Measurements from ENCODE around the gene ZNF184.

Gene ZNF184

GRCh38 chr6:27419363-27419762 lies 53.5 kb downstream of the ZNF184 start:
- DNase-seq = no peak

GRCh38 chr6:27415898-27416297 lies 57.0 kb downstream of the ZNF184 start:
- no peak for DNase-seq

- DNase-seq = no peak
Measured at GRCh38 chr6:27414996-27415395, 57.9 kb downstream of the ZNF184 start.

GRCh38 chr6:27414300-27414699 lies 58.6 kb downstream of the ZNF184 start:
- DNase-seq = no peak

- no peak for DNase-seq
Measured at GRCh38 chr6:27407153-27407814, 65.6 kb downstream of the ZNF184 start.

GRCh38 chr6:27406085-27406484 lies 66.8 kb downstream of the ZNF184 start:
- no peak for DNase-seq

- DNase-seq = no peak
Measured at GRCh38 chr6:27400877-27401642, 71.8 kb downstream of the ZNF184 start.

Measured in CD4-positive, alpha-beta T cell treated with Interleukin-4 for 4 hours (primary cell).